Raji (cell line): ENCODE results near the gene CCAR1.

Source experiments
- POLR2A ChIP-seq: IDR thresholded peaks from 2 replicates; pipeline ENCODE4 v1.6.1; 2011; ENCODE audit warnings: low read depth, low read length, control low read depth; ENCODE audit not compliant: insufficient read depth

CCAR1 gene

GRCh38 chr10:68756766-68757165 lies 35.7 kb downstream of the CCAR1 start:
- no peak for TF ChIP-seq POLR2A

- no peak for TF ChIP-seq POLR2A
Measured at GRCh38 chr10:68759223-68759863, 38.3 kb downstream of the CCAR1 start.

- no peak for TF ChIP-seq POLR2A
Measured at GRCh38 chr10:68759967-68760366, 38.9 kb downstream of the CCAR1 start.

GRCh38 chr10:68781613-68782574 lies 60.9 kb downstream of the CCAR1 start:
- no peak for TF ChIP-seq POLR2A

GRCh38 chr10:68784476-68784875 lies 63.4 kb downstream of the CCAR1 start:
- no peak for TF ChIP-seq POLR2A

GRCh38 chr10:68787813-68788212 lies 66.8 kb downstream of the CCAR1 start:
- TF ChIP-seq POLR2A, result no peak

GRCh38 chr10:68790476-68790875 lies 69.4 kb downstream of the CCAR1 start:
- no peak for TF ChIP-seq POLR2A

- TF ChIP-seq POLR2A, result no peak
Measured at GRCh38 chr10:68792115-68792514, 71.1 kb downstream of the CCAR1 start.

GRCh38 chr10:68795886-68796532 lies 75.0 kb downstream of the CCAR1 start:
- TF ChIP-seq POLR2A, result no peak

- no peak for TF ChIP-seq POLR2A
Measured at GRCh38 chr10:68796605-68797004, 75.6 kb downstream of the CCAR1 start.

GRCh38 chr10:68800211-68800610 lies 79.2 kb downstream of the CCAR1 start:
- TF ChIP-seq POLR2A, result no peak

- no peak for TF ChIP-seq POLR2A
Measured at GRCh38 chr10:68804692-68805091, 83.7 kb downstream of the CCAR1 start.

GRCh38 chr10:68811314-68812009 lies 90.4 kb downstream of the CCAR1 start:
- no peak for TF ChIP-seq POLR2A

GRCh38 chr10:68812420-68812819 lies 91.4 kb downstream of the CCAR1 start:
- TF ChIP-seq POLR2A, result no peak

- TF ChIP-seq POLR2A, result no peak
Measured at GRCh38 chr10:68813559-68813958, 92.5 kb downstream of the CCAR1 start.
